WI38 (cell line): ENCODE data around the gene PTPRT.

Experiments used
- H3K4me3 ChIP-seq: 2 replicates; pipeline ENCODE4 v1.5.1; 2011; ENCODE audit warnings: low read depth, mild to moderate bottlenecking, control low read depth, low read length
- TF ChIP-seq, protein P1 (sequence below): IDR thresholded peaks from 2 replicates; pipeline ENCODE4 v1.5.1; 2012; ENCODE audit warnings: low read depth, mild to moderate bottlenecking, control low read depth, low read length

The PTPRT gene

DNA sequence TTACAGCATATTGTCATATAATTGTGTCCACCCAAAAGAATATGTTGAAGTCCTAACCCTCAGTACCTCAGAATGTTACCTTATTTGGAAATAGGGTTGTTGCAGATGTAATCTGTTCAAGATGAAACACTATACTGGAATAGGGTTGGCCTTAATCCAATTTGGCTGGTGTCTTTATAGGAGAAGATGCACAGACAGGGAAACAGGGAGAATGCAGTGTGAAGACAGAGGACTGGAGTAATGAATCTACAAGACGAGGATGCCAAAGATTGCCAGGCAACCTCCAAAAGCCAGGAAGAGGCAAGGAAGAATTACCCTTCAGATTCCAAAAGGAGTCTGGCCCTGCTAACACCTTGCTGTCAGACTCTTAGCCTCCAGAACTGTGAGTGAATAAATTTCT lies 482.9 kb downstream of the PTPRT start:
- H3K4me3 ChIP-seq: no peak overlapping the region
- TF ChIP-seq, protein P1, sequence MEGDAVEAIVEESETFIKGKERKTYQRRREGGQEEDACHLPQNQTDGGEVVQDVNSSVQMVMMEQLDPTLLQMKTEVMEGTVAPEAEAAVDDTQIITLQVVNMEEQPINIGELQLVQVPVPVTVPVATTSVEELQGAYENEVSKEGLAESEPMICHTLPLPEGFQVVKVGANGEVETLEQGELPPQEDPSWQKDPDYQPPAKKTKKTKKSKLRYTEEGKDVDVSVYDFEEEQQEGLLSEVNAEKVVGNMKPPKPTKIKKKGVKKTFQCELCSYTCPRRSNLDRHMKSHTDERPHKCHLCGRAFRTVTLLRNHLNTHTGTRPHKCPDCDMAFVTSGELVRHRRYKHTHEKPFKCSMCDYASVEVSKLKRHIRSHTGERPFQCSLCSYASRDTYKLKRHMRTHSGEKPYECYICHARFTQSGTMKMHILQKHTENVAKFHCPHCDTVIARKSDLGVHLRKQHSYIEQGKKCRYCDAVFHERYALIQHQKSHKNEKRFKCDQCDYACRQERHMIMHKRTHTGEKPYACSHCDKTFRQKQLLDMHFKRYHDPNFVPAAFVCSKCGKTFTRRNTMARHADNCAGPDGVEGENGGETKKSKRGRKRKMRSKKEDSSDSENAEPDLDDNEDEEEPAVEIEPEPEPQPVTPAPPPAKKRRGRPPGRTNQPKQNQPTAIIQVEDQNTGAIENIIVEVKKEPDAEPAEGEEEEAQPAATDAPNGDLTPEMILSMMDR: no peak

DNA sequence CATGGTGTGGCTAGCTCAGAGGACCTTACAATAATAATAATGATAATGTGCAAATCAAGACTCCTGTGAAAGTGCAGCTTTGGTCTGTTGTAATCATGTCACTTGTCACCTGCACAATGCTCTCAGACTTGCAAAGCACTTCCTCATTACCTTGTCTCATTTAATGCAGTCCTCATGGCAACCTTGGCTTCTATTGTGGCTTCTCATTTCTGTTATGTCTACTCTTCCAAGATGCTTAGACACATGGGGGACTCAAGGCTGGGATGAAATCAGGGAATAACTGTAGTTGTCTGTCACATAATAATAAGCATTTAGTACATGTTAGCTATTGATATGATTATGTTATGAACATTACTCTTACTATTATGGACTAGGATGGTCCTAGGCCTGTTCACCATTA lies 484.2 kb downstream of the PTPRT start:
- no peak overlapping the region for H3K4me3 ChIP-seq
- TF ChIP-seq, protein P1: no peak

DNA sequence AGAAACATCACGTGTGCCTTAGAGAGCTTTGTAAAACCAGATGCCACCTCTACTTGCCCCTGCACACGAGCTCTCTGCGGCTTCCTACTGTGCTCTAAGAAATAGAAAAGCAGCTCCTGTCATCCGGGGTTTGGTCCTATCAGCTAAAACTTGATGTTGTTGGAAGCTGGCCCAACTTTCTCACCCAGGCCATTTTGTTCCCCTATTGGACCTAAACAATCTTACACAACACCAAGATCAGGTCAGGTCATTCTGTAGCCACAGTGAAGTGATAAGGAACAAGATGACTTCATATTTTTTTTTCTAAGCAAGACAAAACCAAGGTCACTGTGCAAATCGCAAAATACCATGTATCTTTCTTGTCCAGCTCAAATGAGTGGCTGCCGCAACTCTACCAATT lies 486.0 kb downstream of the PTPRT start:
- TF ChIP-seq, protein P1: no peak
- no peak overlapping the region for H3K4me3 ChIP-seq

DNA sequence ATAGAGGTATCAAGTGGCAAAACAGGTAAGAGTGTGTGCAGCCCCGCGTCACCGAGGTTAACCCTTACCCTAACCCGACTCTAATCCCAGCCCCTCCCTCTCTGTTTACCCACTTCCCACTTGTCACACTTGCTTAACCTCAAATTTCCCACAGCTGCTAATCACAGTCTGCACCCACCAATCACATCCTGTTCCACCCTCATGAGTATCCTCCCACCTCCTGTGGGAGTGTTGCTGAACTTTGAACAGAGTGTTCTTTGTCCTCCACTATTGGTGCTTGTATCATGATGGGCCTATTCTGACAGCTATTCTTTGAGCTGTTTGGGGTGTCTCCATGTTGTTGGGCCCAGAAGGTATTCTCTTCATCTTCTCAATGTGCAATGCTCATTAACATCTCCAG lies 487.8 kb downstream of the PTPRT start:
- no peak overlapping the region for H3K4me3 ChIP-seq
- TF ChIP-seq, protein P1: no peak

DNA sequence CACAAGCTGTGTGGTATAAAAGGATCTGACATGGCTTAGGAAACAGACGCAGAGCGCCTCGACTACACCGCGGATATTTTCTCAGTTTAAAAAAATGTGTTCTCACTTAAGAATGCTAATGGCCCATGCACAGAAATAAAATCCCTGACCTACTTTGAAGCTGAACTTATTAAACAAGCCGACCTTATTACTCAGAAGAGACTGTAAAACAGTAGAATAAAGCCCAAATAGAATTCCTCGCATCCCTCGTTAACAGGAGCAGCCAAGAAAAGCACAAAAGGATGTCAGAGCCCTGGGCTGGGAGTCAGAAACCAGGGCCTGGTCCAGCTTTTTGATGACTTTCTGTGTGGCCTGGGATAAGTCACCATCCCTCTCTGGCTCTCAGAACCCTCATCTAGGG lies 489.3 kb downstream of the PTPRT start:
- TF ChIP-seq, protein P1: no peak
- H3K4me3 ChIP-seq: no peak overlapping the region

DNA sequence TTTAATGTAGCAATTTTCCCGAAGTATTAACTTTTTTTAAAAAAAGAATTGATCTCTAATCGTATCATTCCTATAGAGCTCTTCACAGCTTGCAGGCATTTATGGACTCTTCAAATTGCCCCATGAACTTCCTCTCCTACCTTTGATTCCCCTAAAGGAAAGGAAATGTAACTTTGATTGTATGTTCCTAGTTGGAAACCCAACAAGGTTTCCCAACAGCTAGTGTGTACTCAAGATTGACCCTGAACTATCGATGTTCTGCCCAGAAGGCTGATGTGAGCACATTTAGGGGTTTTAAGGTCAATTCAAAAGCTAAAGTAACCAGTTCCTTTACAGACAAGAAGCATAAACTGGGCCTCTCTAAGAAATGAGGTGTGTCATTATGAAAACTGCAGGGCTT lies 491.7 kb downstream of the PTPRT start:
- H3K4me3 ChIP-seq: no peak overlapping the region
- TF ChIP-seq, protein P1: no peak

DNA sequence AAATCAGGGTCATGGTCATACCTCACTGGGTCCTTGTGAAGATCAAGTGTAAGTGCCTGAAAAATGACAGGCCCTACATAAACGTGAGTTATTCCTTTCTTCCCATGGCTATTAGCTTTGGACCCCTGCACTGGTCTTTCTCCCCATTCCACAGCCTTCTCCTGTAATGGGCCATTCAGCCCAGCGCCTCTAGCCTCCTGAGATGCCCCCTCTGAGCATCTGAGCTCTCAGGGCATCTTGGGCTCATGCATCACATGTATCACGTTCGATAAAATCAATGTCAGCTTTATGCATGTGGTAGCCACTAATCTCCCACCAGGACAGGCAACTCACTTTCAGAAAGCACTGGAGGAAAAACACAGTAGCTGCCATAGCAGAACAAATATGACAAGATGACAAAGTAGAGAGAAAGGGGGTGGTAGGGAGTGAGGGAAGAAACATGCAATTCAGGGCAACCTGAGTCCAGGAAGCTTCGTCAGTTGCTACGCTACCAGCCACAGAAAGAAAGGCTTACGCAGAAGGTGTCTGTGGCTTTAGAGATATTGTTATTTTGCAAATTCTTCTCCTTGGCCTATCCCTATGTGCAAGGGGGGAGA lies 498.8 kb downstream of the PTPRT start:
- TF ChIP-seq, protein P1: no peak
- H3K4me3 ChIP-seq: no peak overlapping the region
